GM23338 (cell line): ENCODE measurements around the gene PHYHD1.

ENCODE experiments used
- CREB1 ChIP-seq: fragments of 250-450 bp; sonication (Bioruptor Pico); IDR thresholded peaks from 2 replicates; pipeline ENCODE4 v1.5.0; 2020; ENCODE audit warnings: low read depth, mild to moderate bottlenecking, moderate library complexity
- CTCF ChIP-seq, 2 experiments: fragments of 200-600 bp in 1 of 2; sonication (generic) in 1 of 2; conservative IDR thresholded peaks; 2 replicates each; pipeline versions ENCODE4 v1.5.1 to v1.6.1; 2016 to 2017; ENCODE audit warnings: antibody characterized with exemption in 2 of 2, low read depth in 2 of 2, mild to moderate bottlenecking in 2 of 2, moderate library complexity in 1 of 2
- EZH2 ChIP-seq: fragments of 200-600 bp; sonication (generic); IDR thresholded peaks from one replicate; pipeline ENCODE4 v1.8.0; 2017; ENCODE audit warnings: antibody characterized with exemption, mild to moderate bottlenecking, low read depth; ENCODE audit not compliant: unreplicated experiment
- EZH2phosphoT487 ChIP-seq: fragments of 200-600 bp; sonication (generic); IDR thresholded peaks from one replicate; pipeline ENCODE4 v1.8.1; 2018; ENCODE audit warnings: antibody characterized with exemption; ENCODE audit not compliant: unreplicated experiment
- JUNB ChIP-seq: IDR thresholded peaks from one replicate; pipeline ENCODE4 v1.6.1; 2016; ENCODE audit warnings: antibody characterized with exemption; ENCODE audit not compliant: unreplicated experiment
- POLR2AphosphoS5 ChIP-seq: IDR thresholded peaks from 2 replicates; pipeline ENCODE4 v1.6.1; 2016; ENCODE audit warnings: antibody characterized with exemption, low read depth
- REST ChIP-seq: IDR thresholded peaks from one replicate; pipeline ENCODE4 v1.6.1; 2018; ENCODE audit warnings: antibody characterized with exemption; ENCODE audit not compliant: unreplicated experiment
- STAT1 ChIP-seq: IDR thresholded peaks from one replicate; pipeline ENCODE4 v1.6.1; 2016; ENCODE audit warnings: antibody characterized with exemption; ENCODE audit not compliant: unreplicated experiment
- ZNF114 ChIP-seq: fragments of 250-450 bp; sonication (Bioruptor Pico); IDR thresholded peaks from 2 replicates; pipeline ENCODE4 v1.5.0; 2020; ENCODE audit warnings: mild to moderate bottlenecking, moderate library complexity
- ZNF331 ChIP-seq: fragments of 250-450 bp; sonication (Bioruptor Pico); IDR thresholded peaks from 2 replicates; pipeline ENCODE4 v1.5.0; 2020; ENCODE audit warnings: low read depth, mild to moderate bottlenecking, moderate library complexity

GRCh38 chr9:128917151-128917849 is 3.5 kb upstream of the PHYHD1 start:
- TF ChIP-seq CTCF (conservative IDR thresholded peaks at IDR 0.05; ENCODE audit: low read depth in 2 of 2): no peak
- TF ChIP-seq POLR2AphosphoS5: no peak
- no peak for TF ChIP-seq EZH2phosphoT487
- TF ChIP-seq ZNF114 (CRISPR knock-in tag): no peak
- no peak for TF ChIP-seq EZH2
- TF ChIP-seq STAT1: no peak
- no peak for TF ChIP-seq REST
- TF ChIP-seq CREB1 (CRISPR knock-in tag): no peak
- TF ChIP-seq JUNB: no peak
- TF ChIP-seq ZNF331 (CRISPR knock-in tag): no peak
